HCT116 (cell line): Measurements from ENCODE around the gene INO80. TPM values are rescaled to one million over a fixed set of nuclear protein-coding genes. Genes with fewer than 3 reads are reported as not detected.

Source experiments
- ATAC-seq: fragments of 200-7000 bp; cut with Tn5 transposase; 2 replicates; pipeline ENCODE4 v1.9.1; 2020; ENCODE audit warnings: mild to moderate bottlenecking, moderate library complexity
- BruUV-seq: library from RNA; stranded (reverse); fragments of 400-500 nt; replicated peaks from 2 replicates; lab custom pipeline; 2021; lab: Mats Ljungman, UMichigan
- CTCF ChIA-PET: fragments of 300-600 bp; sonication (Branson Sonifier 250); formaldehyde crosslinking; loops from one replicate; lab custom pipeline; 2021; ENCODE audit warnings: antibody characterized with exemption; lab: Charles Lee
- POLR2A ChIA-PET: fragments of 300-600, 350-600 bp; sonication (Branson Sonifier 250); formaldehyde crosslinking; loops from one replicate; lab custom pipeline; 2021; ENCODE audit warnings: antibody characterized with exemption; lab: Charles Lee
- RAD21 ChIA-PET, 2 experiments: fragments of 300-600 bp; sonication (Branson Sonifier 250); formaldehyde crosslinking; loops; one replicate each; lab custom pipeline; 2023; ENCODE audit warnings: low total read pairs in 2 of 2; ENCODE audit not compliant: uncharacterized antibody in 2 of 2, unreplicated experiment in 2 of 2, low non-redundant PET in 1 of 2; lab: Charles Lee
- DNase-seq: peaks from one replicate; pipeline ENCODE4 v3.0.0-alpha.2; 2010; ENCODE audit warnings: low read depth, low spot score
- H2AFZ ChIP-seq: fragments of 200-600 bp; shearing (Covaris generic), sonication (generic); 2 replicates; pipeline ENCODE4 v1.6.1; 2017; ENCODE audit warnings: low read depth, mixed run types, mixed read lengths, antibody characterized with exemption, low read length; ENCODE audit not compliant: poor library complexity, severe bottlenecking
- H3K27ac ChIP-seq: 2 replicates; pipeline ENCODE4 v1.5.1; 2012; ENCODE audit warnings: low read depth, low read length
- H3K27me3 ChIP-seq: fragments of 200-600 bp; sonication (generic); 2 replicates; pipeline ENCODE4 v1.6.1; 2016; ENCODE audit warnings: mixed run types, low read length, mixed read lengths; ENCODE audit not compliant: insufficient read depth
- H3K36me3 ChIP-seq, 2 experiments: fragments of 200-500 bp in 1 of 2; fragments of 200-600 bp in 1 of 2; sonication (Bioruptor generic) in 1 of 2; sonication (generic) in 1 of 2; 2 replicates each; pipeline versions ENCODE4 v1.5.1 to v1.6.1; 2014 to 2016; ENCODE audit warnings: low read length in 2 of 2, inconsistent platforms in 1 of 2, mixed read lengths in 1 of 2, mixed run types in 1 of 2; ENCODE audit not compliant: insufficient read depth in 2 of 2, control insufficient read depth in 1 of 2
- H3K4me1 ChIP-seq, 2 experiments: fragments of 200-600 bp in 1 of 2; sonication (generic) in 1 of 2; 2 replicates each; pipeline versions ENCODE4 v1.5.1 to v1.6.1; 2012 to 2017; ENCODE audit warnings: low read length in 2 of 2, inconsistent platforms in 1 of 2, mild to moderate bottlenecking in 1 of 2, mixed read lengths in 1 of 2, mixed run types in 1 of 2, moderate library complexity in 1 of 2; ENCODE audit not compliant: insufficient read depth in 2 of 2, control insufficient read depth in 1 of 2
- H3K4me2 ChIP-seq: fragments of 200-600 bp; sonication (generic); 2 replicates; pipeline ENCODE4 v1.6.1; 2017; ENCODE audit warnings: mixed run types, low read length, mixed read lengths
- H3K4me3 ChIP-seq, 2 experiments: fragments of 200-600 bp in 1 of 2; sonication (generic) in 1 of 2; replicated peaks in 1 of 2; 2 replicates each; pipeline ENCODE4 v1.5.1; 2011 to 2016; ENCODE audit warnings: low read length in 2 of 2, control low read depth in 1 of 2, low read depth in 1 of 2, mild to moderate bottlenecking in 1 of 2, mixed read lengths in 1 of 2, mixed run types in 1 of 2
- H3K79me2 ChIP-seq: fragments of 200-600 bp; sonication (generic); 2 replicates; pipeline ENCODE4 v1.6.1; 2017; ENCODE audit warnings: mild to moderate bottlenecking, mixed run types, low read length, moderate library complexity, mixed read lengths; ENCODE audit not compliant: insufficient read depth
- H3K9ac ChIP-seq: fragments of 200-600 bp; sonication (generic); 2 replicates; pipeline ENCODE4 v1.6.1; 2016; ENCODE audit warnings: low read length, mixed read lengths
- H3K9me2 ChIP-seq: fragments of 200-600 bp; sonication (generic), shearing (Covaris generic); 2 replicates; pipeline ENCODE4 v1.6.1; 2017; ENCODE audit warnings: mixed run types, mild to moderate bottlenecking, moderate library complexity; ENCODE audit not compliant: insufficient read depth
- H3K9me3 ChIP-seq, 2 experiments: fragments of 200-500 bp in 1 of 2; fragments of 200-600 bp in 1 of 2; sonication (Bioruptor generic) in 1 of 2; sonication (generic) in 1 of 2; 2 replicates each; pipeline ENCODE4 v1.6.1; 2014 to 2017; ENCODE audit warnings: low read length in 2 of 2, mixed read lengths in 2 of 2, inconsistent platforms in 1 of 2, low read depth in 1 of 2, mild to moderate bottlenecking in 1 of 2, mixed run types in 1 of 2, moderate library complexity in 1 of 2; ENCODE audit not compliant: control insufficient read depth in 1 of 2, insufficient read depth in 1 of 2
- H4K20me1 ChIP-seq: fragments of 200-600 bp; sonication (generic), shearing (Covaris generic); 2 replicates; pipeline ENCODE4 v1.6.1; 2017; ENCODE audit warnings: mixed run types, mild to moderate bottlenecking, moderate library complexity; ENCODE audit not compliant: insufficient read depth
- CEBPB ChIP-seq: IDR thresholded peaks from 2 replicates; pipeline ENCODE4 v1.6.1; 2012; ENCODE audit warnings: low read depth
- CTCF ChIP-seq, 3 experiments: fragments of 200-600 bp in 1 of 3; sonication (generic) in 1 of 3; IDR thresholded peaks in 2 of 3; conservative IDR thresholded peaks in 1 of 3; 2 replicates each; pipeline ENCODE4 v1.5.1; 2012 to 2017; ENCODE audit warnings: low read depth in 2 of 3, low read length in 2 of 3, antibody characterized with exemption in 1 of 3, borderline replicate concordance in 1 of 3, control low read depth in 1 of 3, mild to moderate bottlenecking in 1 of 3, mixed read lengths in 1 of 3, mixed run types in 1 of 3, moderate library complexity in 1 of 3; ENCODE audit not compliant: insufficient read depth in 1 of 3
- EGR1 ChIP-seq: IDR thresholded peaks from 2 replicates; pipeline ENCODE4 v1.6.1; 2012; ENCODE audit warnings: low read depth
- ELF1 ChIP-seq: IDR thresholded peaks from 2 replicates; pipeline ENCODE4 v1.6.1; 2012; ENCODE audit warnings: low read depth, borderline replicate concordance
- EZH2 ChIP-seq: fragments of 200-600 bp; sonication (generic); IDR thresholded peaks from 2 replicates; pipeline ENCODE4 v1.6.1; 2017; ENCODE audit warnings: antibody characterized with exemption, mixed run types
- EZH2phosphoT487 ChIP-seq: fragments of 200-600 bp; IDR thresholded peaks from 2 replicates; pipeline ENCODE4 v1.6.1; 2018; ENCODE audit warnings: antibody characterized with exemption, borderline replicate concordance
- POLR2A ChIP-seq: IDR thresholded peaks from 2 replicates; pipeline ENCODE4 v1.7.0; 2011; ENCODE audit warnings: borderline replicate concordance; ENCODE audit not compliant: insufficient read depth, insufficient read length; ENCODE audit errors: extremely low read depth
- POLR2AphosphoS5 ChIP-seq: IDR thresholded peaks from 2 replicates; pipeline ENCODE4 v1.6.1; 2011; ENCODE audit warnings: mild to moderate bottlenecking, low read depth, low read length, moderate library complexity
- RAD21 ChIP-seq: IDR thresholded peaks from 2 replicates; pipeline ENCODE4 v1.6.1; 2012; ENCODE audit warnings: low read depth, mild to moderate bottlenecking
- SIN3A ChIP-seq: IDR thresholded peaks from 2 replicates; pipeline ENCODE4 v1.6.1; 2012; ENCODE audit warnings: low read depth
- TCF7L2 ChIP-seq: IDR thresholded peaks from 2 replicates; pipeline ENCODE4 v1.7.0; 2011; ENCODE audit warnings: borderline replicate concordance, inconsistent platforms; ENCODE audit not compliant: insufficient read depth, insufficient read length; ENCODE audit errors: extremely low read depth
- YY1 ChIP-seq: IDR thresholded peaks from 2 replicates; pipeline ENCODE4 v1.6.1; 2011; ENCODE audit warnings: low read length, low read depth, moderate library complexity, mild to moderate bottlenecking; ENCODE audit not compliant: insufficient replicate concordance; ENCODE audit errors: extremely low read depth
- intact Hi-C: fragments of 100-400 bp; cut with micrococcal nuclease; formaldehyde crosslinking; loops from 2 replicates; pipeline ENCODE4 v1.10.0; 2022
- total RNA-seq: library from RNA; stranded (reverse); gene quantifications from one replicate; pipeline ENCODE4 v1.2.1, GENCODE V29; 2021; ENCODE audit not compliant: unreplicated experiment
- TF ChIP-seq, protein P1 (sequence below): IDR thresholded peaks from 2 replicates; pipeline ENCODE4 v1.6.1; 2012
- TF ChIP-seq, protein P2 (sequence below): IDR thresholded peaks from 2 replicates; pipeline ENCODE4 v1.6.1; 2012
- TF ChIP-seq, protein P3 (sequence below): IDR thresholded peaks from 2 replicates; pipeline ENCODE4 v1.6.1; 2011; ENCODE audit warnings: mild to moderate bottlenecking, low read length, moderate library complexity; ENCODE audit not compliant: insufficient replicate concordance; ENCODE audit errors: extremely low read depth

The INO80 gene
- total RNA-seq, 1 experiment from 2014 or later: 28.2 TPM

GRCh38 chr15:41020311-41020710 is 95.8 kb downstream of the INO80 start:
- Histone ChIP-seq H3K27ac (no peak overlapping the region), H3K9me3 (no peaks in the 10 kb centered on the region), H3K4me3 (no peak overlapping the region), H3K27me3 (no peaks in the 10 kb centered on the region), H3K9ac (no peak overlapping the region), H3K9me2 (no peaks in the 10 kb centered on the region), H3K4me2 (no peak overlapping the region), H3K4me1 (no peaks in the 10 kb centered on the region), H2AFZ (no peak overlapping the region), H3K36me3 (peaks cover 15 to 40% of the 10 kb centered on the region in 2 experiments; a peak in 2 of 4 replicates), H3K79me2 (no peaks in the 10 kb centered on the region; the same call in 1 of the 2 replicates), H4K20me1 (no peaks in the 10 kb centered on the region)
- BruUV-seq: no TSS peak
- CTCF ChIA-PET: no interaction called here
- RAD21 ChIA-PET: no interaction called here
- POLR2A ChIA-PET: no interaction called here
- no peak for TF ChIP-seq POLR2AphosphoS5
- TF ChIP-seq, protein P1, sequence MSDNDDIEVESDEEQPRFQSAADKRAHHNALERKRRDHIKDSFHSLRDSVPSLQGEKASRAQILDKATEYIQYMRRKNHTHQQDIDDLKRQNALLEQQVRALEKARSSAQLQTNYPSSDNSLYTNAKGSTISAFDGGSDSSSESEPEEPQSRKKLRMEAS: no peak
- no peak for TF ChIP-seq EGR1
- TF ChIP-seq SIN3A: no peak
- no peak for TF ChIP-seq ELF1
- no peak for TF ChIP-seq EZH2
- DNase-seq: no peak
- ATAC-seq: no peak
- intact Hi-C loops: loop anchor here (5.0 to 10.0 kb wide), 2 partner anchors 88 to 164 kb away; no protein-coding TSS in a partner anchor

GRCh38 chr15:41019174-41019573 is 96.9 kb downstream of the INO80 start:
- Histone ChIP-seq H4K20me1 (no peaks in the 10 kb centered on the region), H3K4me2 (no peak overlapping the region), H3K36me3 (peaks cover 12 to 38% of the 10 kb centered on the region in 2 experiments; a peak in 2 of 4 replicates), H3K27ac (no peak overlapping the region), H3K9me2 (no peaks in the 10 kb centered on the region), H3K27me3 (no peaks in the 10 kb centered on the region), H3K4me3 (no peak overlapping the region), H2AFZ (no peak overlapping the region), H3K9me3 (no peaks in the 10 kb centered on the region), H3K9ac (no peak overlapping the region), H3K79me2 (no peaks in the 10 kb centered on the region; the same call in 1 of the 2 replicates), H3K4me1 (no peaks in the 10 kb centered on the region)
- ChIA-PET POLR2A (interaction anchor here (1.0 kb wide), 1 partner anchor 113 kb away, joined by 3 read pairs; no protein-coding TSS in a partner anchor), CTCF (no interaction called here), RAD21 (no interaction called here)
- ATAC-seq (no peak), DNase-seq (no peak)
- intact Hi-C loops: no loop called here
- no TSS peak for BruUV-seq
- TF ChIP-seq POLR2A (no peak), POLR2AphosphoS5 (no peak), EZH2 (no peak), CEBPB (no peak), EGR1 (no peak), EZH2phosphoT487 (no peak), ELF1 (no peak), YY1 (no peak), TCF7L2 (no peak), RAD21 (no peak), CTCF (IDR thresholded peaks at IDR 0.05 in 2 of 3, conservative IDR thresholded peaks at IDR 0.05 in 1 of 3; ENCODE audit: borderline replicate concordance in 1 of 3, insufficient read depth in 1 of 3, low read depth in 2 of 3, low read length in 2 of 3) (no peak)
- TF ChIP-seq, protein P2, sequence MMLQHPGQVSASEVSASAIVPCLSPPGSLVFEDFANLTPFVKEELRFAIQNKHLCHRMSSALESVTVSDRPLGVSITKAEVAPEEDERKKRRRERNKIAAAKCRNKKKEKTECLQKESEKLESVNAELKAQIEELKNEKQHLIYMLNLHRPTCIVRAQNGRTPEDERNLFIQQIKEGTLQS: no peak
- TF ChIP-seq, protein P3, sequence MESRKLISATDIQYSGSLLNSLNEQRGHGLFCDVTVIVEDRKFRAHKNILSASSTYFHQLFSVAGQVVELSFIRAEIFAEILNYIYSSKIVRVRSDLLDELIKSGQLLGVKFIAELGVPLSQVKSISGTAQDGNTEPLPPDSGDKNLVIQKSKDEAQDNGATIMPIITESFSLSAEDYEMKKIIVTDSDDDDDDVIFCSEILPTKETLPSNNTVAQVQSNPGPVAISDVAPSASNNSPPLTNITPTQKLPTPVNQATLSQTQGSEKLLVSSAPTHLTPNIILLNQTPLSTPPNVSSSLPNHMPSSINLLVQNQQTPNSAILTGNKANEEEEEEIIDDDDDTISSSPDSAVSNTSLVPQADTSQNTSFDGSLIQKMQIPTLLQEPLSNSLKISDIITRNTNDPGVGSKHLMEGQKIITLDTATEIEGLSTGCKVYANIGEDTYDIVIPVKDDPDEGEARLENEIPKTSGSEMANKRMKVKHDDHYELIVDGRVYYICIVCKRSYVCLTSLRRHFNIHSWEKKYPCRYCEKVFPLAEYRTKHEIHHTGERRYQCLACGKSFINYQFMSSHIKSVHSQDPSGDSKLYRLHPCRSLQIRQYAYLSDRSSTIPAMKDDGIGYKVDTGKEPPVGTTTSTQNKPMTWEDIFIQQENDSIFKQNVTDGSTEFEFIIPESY: no peak
- TF ChIP-seq, protein P1: no peak
